K562 (cell line): ENCODE results near the gene FLT1. TPM values are rescaled to one million over a fixed set of nuclear protein-coding genes. Genes with fewer than 3 reads are reported as not detected.
A peak's percentile ranks its signal among the peaks of the same experiment; 100 is the strongest.

Source experiments
- CBFA2T3 ChIP-seq: fragments of 450-650 bp; IDR thresholded peaks from 2 replicates; pipeline ENCODE4 v1.6.1; 2017
- CBX3 ChIP-seq, 2 experiments: IDR thresholded peaks; 1 replicate in 1 of 2; 2 replicates in 1 of 2; pipeline ENCODE4 v1.6.1; 2012; ENCODE audit warnings: inconsistent platforms in 2 of 2, low read length in 2 of 2, borderline replicate concordance in 1 of 2, control low read depth in 1 of 2
- CREM ChIP-seq: IDR thresholded peaks from 2 replicates; pipeline ENCODE4 v1.6.1; 2014; ENCODE audit warnings: antibody characterized with exemption, low read depth
- FOXA3 ChIP-seq, 2 experiments: fragments of 450-650 bp in 1 of 2; sonication (generic) in 1 of 2; formaldehyde crosslinking; IDR thresholded peaks in 1 of 2; conservative IDR thresholded peaks in 1 of 2; 2 replicates each; pipeline versions ENCODE4 v1.4.0 to v1.8.0; 2020 to 2022; ENCODE audit warnings: mild to moderate bottlenecking in 2 of 2, missing genetic modification reagents in 1 of 2
- GABPB1 ChIP-seq: sonication (generic); formaldehyde crosslinking; IDR thresholded peaks from 2 replicates; pipeline ENCODE4 v1.8.0; 2022; ENCODE audit warnings: mild to moderate bottlenecking, missing genetic modification reagents
- HMG20A ChIP-seq: fragments of 450-650 bp; formaldehyde crosslinking; conservative IDR thresholded peaks from 2 replicates; pipeline ENCODE4 v1.4.0; 2020; ENCODE audit warnings: mild to moderate bottlenecking, mixed read lengths
- LEF1 ChIP-seq: fragments of 450-650 bp; IDR thresholded peaks from 2 replicates; pipeline ENCODE4 v1.6.1; 2016; ENCODE audit warnings: mild to moderate bottlenecking
- MED1 ChIP-seq: sonication (generic); formaldehyde crosslinking; IDR thresholded peaks from 2 replicates; pipeline ENCODE4 v1.8.1; 2023; ENCODE audit warnings: missing genetic modification reagents, borderline replicate concordance
- NFIC ChIP-seq: fragments of 450-650 bp; IDR thresholded peaks from 2 replicates; pipeline ENCODE4 v1.6.1; 2017; ENCODE audit warnings: mild to moderate bottlenecking, inconsistent platforms
- PRDM10 ChIP-seq: fragments of 450-650 bp; IDR thresholded peaks from 2 replicates; pipeline ENCODE4 v1.6.1; 2018; ENCODE audit not compliant: partially characterized antibody
- RBBP5 ChIP-seq: fragments of 200-600 bp; sonication (generic); IDR thresholded peaks from 2 replicates; pipeline ENCODE4 v1.6.1; 2012; ENCODE audit warnings: borderline replicate concordance, mild to moderate bottlenecking, low read length, control low read depth, inconsistent platforms; ENCODE audit not compliant: insufficient read depth, poor library complexity, severe bottlenecking
- RBM39 ChIP-seq: fragments of 200-400 bp; formaldehyde crosslinking; optimal IDR thresholded peaks from 2 replicates; pipeline ENCODE3; 2018; ENCODE audit warnings: low read depth, low read length
- RCOR1 ChIP-seq, 2 experiments: IDR thresholded peaks; 2 replicates each; pipeline ENCODE4 v1.6.1; 2012; ENCODE audit warnings: low read depth in 2 of 2, low read length in 2 of 2, borderline replicate concordance in 1 of 2, improper control_type of control experiment in 1 of 2
- TCF15 ChIP-seq: fragments of 250-450 bp; sonication (Bioruptor Pico); IDR thresholded peaks from 2 replicates; pipeline ENCODE4 v1.8.0; 2022; ENCODE audit warnings: moderate library complexity, mild to moderate bottlenecking, inconsistent platforms
- TEAD1 ChIP-seq, 2 experiments: fragments of 450-650 bp in 1 of 2; sonication (generic) in 1 of 2; formaldehyde crosslinking; IDR thresholded peaks; 2 replicates each; pipeline versions ENCODE4 v1.4.0 to v1.8.0; 2020 to 2022; ENCODE audit warnings: mild to moderate bottlenecking in 2 of 2, missing genetic modification reagents in 1 of 2
- ZBTB33 ChIP-seq: sonication (generic); formaldehyde crosslinking; IDR thresholded peaks from 2 replicates; pipeline ENCODE4 v1.8.1; 2023; ENCODE audit warnings: mild to moderate bottlenecking, missing genetic modification reagents
- ZNF584 ChIP-seq: fragments of 200-800 bp; sonication (Bioruptor generic); IDR thresholded peaks from 2 replicates; pipeline ENCODE4 v1.6.1; 2016; ENCODE audit warnings: low read depth, mild to moderate bottlenecking, missing genetic modification characterization, missing compliant biosample characterization
- ZNF699 ChIP-seq: fragments of 250-450 bp; sonication (Bioruptor Pico); IDR thresholded peaks from 2 replicates; pipeline ENCODE4 v1.8.0; 2021; ENCODE audit warnings: mild to moderate bottlenecking, moderate library complexity; ENCODE audit not compliant: insufficient replicate concordance
- ZNF778 ChIP-seq: fragments of 450-650 bp; formaldehyde crosslinking; IDR thresholded peaks from 2 replicates; pipeline ENCODE4 v1.4.0; 2020; ENCODE audit warnings: mild to moderate bottlenecking, moderate library complexity
- polyA plus RNA-seq, 8 experiments: library from polyadenylated mRNA; depleted of rRNA in 4 of 8; stranded (reverse) in 5 of 8; unstranded in 3 of 8; fragments of >200 nt; fragmentation: Nextera tagmentation in 2 of 8; fragmentation: Illumina TruSeq in 1 of 8; extraction: Ambion mirVana in 2 of 8; extraction: Trizol in 1 of 8; gene quantifications; 2 replicates each; pipeline versions ENCODE4 v1.2.1 to v1.2.3, GENCODE V29; 2011 to 2014; ENCODE audit warnings: inconsistent platforms in 1 of 8, missing spikeins in 1 of 8
- total RNA-seq, 7 experiments: library from RNA; depleted of rRNA in 6 of 7; stranded (reverse); fragments of >200 nt in 6 of 7; fragmentation: Illumina TruSeq in 2 of 7; extraction: Trizol in 2 of 7; gene quantifications; 2 replicates each; pipeline versions ENCODE4 v1.2.1 to v1.2.3, GENCODE V29; 2011 to 2021; ENCODE audit warnings: low replicate concordance in 1 of 7

The FLT1 gene
- total and polyA plus RNA-seq, 9 of the 15 experiments (the other 6 are each of a cell fraction or from before 2014, with no cell fraction given) = 0.01 to 2.0 (median 0.22) TPM

GRCh38 chr13:28411831-28412353 is 83.0 kb downstream of the FLT1 start (continued):
- TF ChIP-seq RBBP5 (no peak), ZBTB33 (CRISPR knock-in tag) (no peak), RCOR1 (IDR thresholded peaks at IDR 0.05; ENCODE audit: borderline replicate concordance in 1 of 2, low read depth in 2 of 2, low read length in 2 of 2) (peak in 1 of 2 experiments; percentile 32; a peak in 1 of 4 replicates), ZNF778 (CRISPR knock-in tag) (no peak), CBFA2T3 (0 out of 2 replicates have a peak, but pooled peaks have one; percentile 10), MED1 (CRISPR knock-in tag) (no peak), PRDM10 (no peak), ZNF699 (CRISPR knock-in tag) (no peak), CREM (no peak), TEAD1 (CRISPR knock-in tag; IDR thresholded peaks at IDR 0.05) (no peak), FOXA3 (CRISPR knock-in tag; conservative IDR thresholded peaks at IDR 0.05 in 1 of 2, IDR thresholded peaks at IDR 0.05 in 1 of 2) (no peak), GABPB1 (CRISPR knock-in tag) (no peak), RBM39 (no peak), HMG20A (CRISPR knock-in tag) (no peak), ZNF584 (no peak), NFIC (peak; percentile 89), CBX3 (IDR thresholded peaks at IDR 0.05; ENCODE audit: borderline replicate concordance in 1 of 2, low read length in 2 of 2) (no peak), TCF15 (CRISPR knock-in tag) (no peak), LEF1 (0 out of 2 replicates have a peak, but pooled peaks have one; percentile 19)
